NT2/D1 (cell line): ENCODE results near the gene PLPPR1.

Experiments
- DNase-seq: peaks from one replicate; pipeline ENCODE4 v3.0.0-alpha.2; 2011; ENCODE audit warnings: low read depth, low spot score
- H3K27me3 ChIP-seq: 2 replicates; pipeline ENCODE4 v1.6.0; 2011; ENCODE audit warnings: mild to moderate bottlenecking; ENCODE audit not compliant: insufficient read length, insufficient read depth
- H3K36me3 ChIP-seq: 2 replicates; pipeline ENCODE4 v1.6.1; 2011; ENCODE audit warnings: mild to moderate bottlenecking, low read length, mixed read lengths; ENCODE audit not compliant: insufficient read depth, insufficient read length
- H3K4me1 ChIP-seq: 2 replicates; pipeline ENCODE4 v1.5.1; 2011; ENCODE audit not compliant: insufficient read depth, insufficient read length
- H3K4me3 ChIP-seq: 2 replicates; pipeline ENCODE4 v1.5.1; 2011; ENCODE audit warnings: low read depth; ENCODE audit not compliant: insufficient read length
- H3K9ac ChIP-seq: 2 replicates; pipeline ENCODE4 v1.6.0; 2011; ENCODE audit warnings: low read depth; ENCODE audit not compliant: insufficient read length
- H3K9me3 ChIP-seq: 2 replicates; pipeline ENCODE4 v1.5.1; 2011; ENCODE audit warnings: mild to moderate bottlenecking, low read length; ENCODE audit not compliant: insufficient read depth
- SUZ12 ChIP-seq: IDR thresholded peaks from 2 replicates; pipeline ENCODE4 v1.6.1; 2011; ENCODE audit not compliant: insufficient read length, insufficient read depth; ENCODE audit errors: extremely low read depth
- YY1 ChIP-seq: IDR thresholded peaks from 2 replicates; pipeline ENCODE4 v1.6.1; 2011; ENCODE audit not compliant: insufficient read length, insufficient read depth
- ZNF274 ChIP-seq: IDR thresholded peaks from 2 replicates; pipeline ENCODE4 v1.6.1; 2011; ENCODE audit warnings: mild to moderate bottlenecking, low read depth, low read length

Gene PLPPR1

DNA sequence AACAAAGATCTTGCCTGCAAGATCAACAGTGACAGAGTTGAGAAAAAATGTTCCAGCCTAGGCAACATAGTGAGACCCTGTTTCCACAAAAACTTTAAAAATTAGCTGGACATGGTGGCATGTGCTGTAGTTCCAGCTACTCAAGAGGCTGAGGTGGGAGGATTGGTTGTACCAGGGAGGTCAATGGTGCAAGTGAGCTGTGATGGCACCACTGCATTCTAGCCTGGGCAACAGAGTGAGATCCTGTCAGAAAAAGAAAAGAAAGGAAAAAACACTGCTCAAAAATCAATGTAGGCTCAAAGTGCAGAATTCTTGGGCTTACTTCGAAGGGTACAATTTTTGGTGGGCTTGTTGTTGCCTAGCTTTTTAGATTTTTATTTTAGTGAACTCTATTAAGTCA, 145.4 kb downstream of the PLPPR1 start:
- Histone ChIP-seq H3K27me3 (no peaks in the 10 kb centered on the region), H3K4me1 (no peaks in the 10 kb centered on the region), H3K9me3 (peaks cover 10% of the 10 kb centered on the region; the same call in 1 of the 2 replicates), H3K9ac (no peak overlapping the region), H3K4me3 (no peak overlapping the region), H3K36me3 (no peaks in the 10 kb centered on the region)
- DNase-seq: no peak
- TF ChIP-seq SUZ12: no peak
- no peak for TF ChIP-seq ZNF274
- TF ChIP-seq YY1: no peak

DNA sequence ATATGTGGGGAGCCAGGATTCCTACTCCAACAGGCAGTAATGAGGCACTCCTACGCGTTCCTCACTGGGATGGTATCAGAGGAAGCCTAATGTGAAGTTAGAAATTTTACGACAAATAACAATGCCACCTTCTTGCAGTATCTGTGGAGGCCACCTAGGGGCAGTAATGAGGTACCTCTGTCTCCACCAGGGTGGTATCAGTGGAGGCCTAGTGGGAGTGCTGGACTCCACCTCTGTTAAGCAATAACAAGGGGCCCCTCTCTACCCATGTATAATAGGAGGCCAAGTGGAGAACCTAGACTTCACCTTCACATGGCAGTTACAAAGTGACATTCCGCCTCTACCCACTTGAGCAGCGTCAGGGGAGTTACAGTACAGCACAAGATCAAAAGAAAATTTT, 147.9 kb downstream of the PLPPR1 start:
- peak; percentile 20 for DNase-seq
- H3K9ac ChIP-seq: no peak overlapping the region
- no peak overlapping the region for H3K4me3 ChIP-seq
- no peaks in the 10 kb centered on the region for H3K36me3 ChIP-seq
- no peak for TF ChIP-seq YY1
- no peak for TF ChIP-seq SUZ12
- no peak for TF ChIP-seq ZNF274
- no peaks in the 10 kb centered on the region for H3K4me1 ChIP-seq
- peaks cover 10% of the 10 kb centered on the region; the same call in 1 of the 2 replicates for H3K9me3 ChIP-seq
- no peaks in the 10 kb centered on the region for H3K27me3 ChIP-seq

DNA sequence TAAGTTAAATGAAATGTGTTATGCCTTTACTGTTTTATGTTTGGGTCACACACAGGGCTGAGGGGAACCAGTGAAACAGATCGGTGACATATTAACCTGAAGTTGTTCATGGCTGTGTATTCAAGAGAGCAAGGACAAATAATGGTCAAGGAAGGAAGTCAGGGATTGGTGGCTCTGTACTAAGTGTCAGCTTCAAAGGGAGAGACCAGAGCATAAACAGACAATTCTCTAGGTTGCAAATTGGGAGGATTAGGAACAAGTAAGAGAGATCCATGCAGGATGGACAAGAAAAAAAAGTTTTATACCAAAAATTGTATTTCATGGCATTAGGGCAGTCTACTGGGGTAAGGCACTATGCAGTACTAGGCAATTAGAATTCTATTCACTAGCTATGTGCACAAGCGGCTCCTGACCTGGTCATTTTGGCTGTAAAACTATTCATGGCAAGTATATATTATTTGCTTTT, 156.3 kb downstream of the PLPPR1 start:
- no peaks in the 10 kb centered on the region for H3K27me3 ChIP-seq
- no peaks in the 10 kb centered on the region for H3K4me1 ChIP-seq
- H3K4me3 ChIP-seq: no peak overlapping the region
- DNase-seq: no peak
- H3K36me3 ChIP-seq: no peaks in the 10 kb centered on the region
- TF ChIP-seq YY1: no peak
- TF ChIP-seq ZNF274: no peak
- TF ChIP-seq SUZ12: no peak
- H3K9me3 ChIP-seq: no peaks in the 10 kb centered on the region
- no peak overlapping the region for H3K9ac ChIP-seq

DNA sequence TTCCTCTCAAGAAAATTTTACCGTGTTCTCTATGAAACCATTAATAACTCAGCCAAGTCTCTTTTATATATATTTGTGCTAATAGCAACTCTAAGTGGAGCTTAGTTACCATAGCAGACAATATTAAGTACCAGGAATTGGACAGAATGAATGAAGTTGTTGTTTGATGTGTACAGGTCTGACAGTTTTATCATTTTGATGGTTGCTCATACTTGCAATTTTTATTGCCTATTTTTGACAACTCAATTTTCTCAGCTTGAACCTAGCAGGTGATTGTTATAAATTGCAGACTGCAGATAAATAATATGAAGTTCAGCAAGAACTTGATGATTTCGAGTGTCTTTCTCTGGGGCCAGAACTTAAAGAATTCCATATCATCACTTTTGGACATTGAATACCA, 163.2 kb downstream of the PLPPR1 start:
- Histone ChIP-seq H3K9me3 (no peaks in the 10 kb centered on the region), H3K4me3 (no peak overlapping the region), H3K27me3 (no peaks in the 10 kb centered on the region), H3K4me1 (no peaks in the 10 kb centered on the region), H3K36me3 (no peaks in the 10 kb centered on the region), H3K9ac (no peak overlapping the region)
- TF ChIP-seq YY1 (no peak), ZNF274 (no peak), SUZ12 (no peak)
- DNase-seq: no peak

DNA sequence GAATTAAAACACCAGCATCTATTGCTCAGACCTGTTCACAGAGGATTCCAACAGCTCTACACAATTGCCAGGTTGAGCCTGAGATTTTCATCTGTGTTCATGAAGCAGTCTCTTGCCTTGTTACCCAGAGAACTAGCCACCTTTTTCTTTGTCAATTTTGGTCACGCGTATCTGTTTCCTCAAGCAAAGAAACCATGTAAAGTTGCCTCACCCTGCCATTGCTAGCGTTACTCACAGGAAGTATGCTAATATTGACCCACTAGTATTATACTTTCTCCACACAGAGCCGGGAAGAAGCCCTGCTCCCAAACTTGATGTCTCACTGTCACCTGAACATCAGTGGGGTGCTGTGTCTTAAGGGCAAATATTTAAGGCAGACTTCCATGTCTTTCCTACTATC, 168.5 kb downstream of the PLPPR1 start:
- Histone ChIP-seq H3K4me3 (no peak overlapping the region), H3K9ac (no peak overlapping the region), H3K4me1 (no peaks in the 10 kb centered on the region), H3K27me3 (no peaks in the 10 kb centered on the region), H3K36me3 (no peaks in the 10 kb centered on the region), H3K9me3 (no peaks in the 10 kb centered on the region)
- TF ChIP-seq ZNF274: no peak
- TF ChIP-seq SUZ12: no peak
- DNase-seq: no peak

DNA sequence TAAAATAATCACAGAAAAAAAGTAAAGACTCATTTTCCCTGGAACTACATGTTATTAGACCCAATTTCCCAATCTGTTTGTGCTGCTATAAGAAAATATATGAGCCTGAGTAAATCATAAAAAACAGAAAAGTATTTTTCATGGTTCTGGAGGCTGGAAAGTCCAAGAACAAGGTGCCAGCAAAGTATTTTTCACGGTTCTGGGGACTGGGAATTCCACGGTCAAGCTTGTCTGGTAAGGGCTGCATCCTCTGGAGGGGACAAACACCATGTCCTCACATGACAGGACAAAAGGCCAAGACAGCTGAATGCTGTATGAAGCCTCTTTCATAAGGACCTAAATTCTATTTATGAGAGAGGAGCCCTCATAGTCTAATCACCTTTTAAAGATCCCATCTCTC, 172.3 kb downstream of the PLPPR1 start:
- Histone ChIP-seq H3K36me3 (no peaks in the 10 kb centered on the region), H3K27me3 (no peaks in the 10 kb centered on the region), H3K4me3 (no peak overlapping the region), H3K9me3 (no peaks in the 10 kb centered on the region), H3K4me1 (no peaks in the 10 kb centered on the region), H3K9ac (no peak overlapping the region)
- DNase-seq: no peak
- TF ChIP-seq SUZ12: no peak
- TF ChIP-seq YY1: no peak
- no peak for TF ChIP-seq ZNF274

DNA sequence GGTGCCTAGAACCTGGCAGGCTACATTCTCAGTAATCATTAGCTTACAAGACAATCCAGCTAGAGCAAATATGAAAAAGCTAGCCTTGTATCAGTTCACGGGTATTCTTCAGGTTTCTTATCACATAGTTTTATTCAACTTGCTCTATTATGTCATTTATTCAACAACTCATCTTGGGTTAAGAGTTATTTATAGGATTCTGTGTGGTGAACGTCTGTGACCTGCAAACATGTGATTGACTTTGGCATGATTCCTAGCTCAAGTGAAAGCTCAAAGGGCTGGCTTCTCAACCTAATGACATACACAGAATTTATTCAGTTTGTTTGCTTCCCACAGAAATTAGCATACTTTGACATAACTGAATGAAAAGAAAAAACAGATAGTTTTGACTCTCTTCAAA, 173.1 kb downstream of the PLPPR1 start:
- TF ChIP-seq SUZ12 (no peak), YY1 (no peak), ZNF274 (no peak)
- H3K9ac ChIP-seq: no peak overlapping the region
- H3K4me1 ChIP-seq: no peaks in the 10 kb centered on the region
- no peaks in the 10 kb centered on the region for H3K9me3 ChIP-seq
- no peaks in the 10 kb centered on the region for H3K27me3 ChIP-seq
- no peaks in the 10 kb centered on the region for H3K36me3 ChIP-seq
- no peak for DNase-seq
- H3K4me3 ChIP-seq: no peak overlapping the region
